ENCODE data around the gene ZNF556.

Gene ZNF556

DNA sequence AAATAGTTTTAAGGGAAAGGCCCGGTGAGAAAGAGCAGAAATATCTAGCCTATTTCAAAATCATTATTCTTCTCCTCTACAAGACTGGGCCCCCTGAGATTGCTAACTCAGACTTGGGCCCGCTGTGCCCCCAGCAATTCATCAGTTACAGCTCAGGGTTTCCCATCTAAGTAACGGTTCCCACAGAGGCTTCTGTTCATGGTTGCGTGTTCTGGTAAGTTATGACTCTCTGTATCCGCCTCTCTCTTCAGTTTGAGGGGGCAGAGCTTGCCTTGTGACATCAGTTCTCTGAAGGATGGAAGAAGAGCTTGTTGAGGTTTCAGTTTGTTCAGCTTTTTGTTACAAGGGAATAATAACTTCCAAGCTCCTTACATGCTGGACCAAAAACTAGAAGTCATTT, 45.2 kb downstream of the ZNF556 start:
- no peak for DNase-seq

DNA sequence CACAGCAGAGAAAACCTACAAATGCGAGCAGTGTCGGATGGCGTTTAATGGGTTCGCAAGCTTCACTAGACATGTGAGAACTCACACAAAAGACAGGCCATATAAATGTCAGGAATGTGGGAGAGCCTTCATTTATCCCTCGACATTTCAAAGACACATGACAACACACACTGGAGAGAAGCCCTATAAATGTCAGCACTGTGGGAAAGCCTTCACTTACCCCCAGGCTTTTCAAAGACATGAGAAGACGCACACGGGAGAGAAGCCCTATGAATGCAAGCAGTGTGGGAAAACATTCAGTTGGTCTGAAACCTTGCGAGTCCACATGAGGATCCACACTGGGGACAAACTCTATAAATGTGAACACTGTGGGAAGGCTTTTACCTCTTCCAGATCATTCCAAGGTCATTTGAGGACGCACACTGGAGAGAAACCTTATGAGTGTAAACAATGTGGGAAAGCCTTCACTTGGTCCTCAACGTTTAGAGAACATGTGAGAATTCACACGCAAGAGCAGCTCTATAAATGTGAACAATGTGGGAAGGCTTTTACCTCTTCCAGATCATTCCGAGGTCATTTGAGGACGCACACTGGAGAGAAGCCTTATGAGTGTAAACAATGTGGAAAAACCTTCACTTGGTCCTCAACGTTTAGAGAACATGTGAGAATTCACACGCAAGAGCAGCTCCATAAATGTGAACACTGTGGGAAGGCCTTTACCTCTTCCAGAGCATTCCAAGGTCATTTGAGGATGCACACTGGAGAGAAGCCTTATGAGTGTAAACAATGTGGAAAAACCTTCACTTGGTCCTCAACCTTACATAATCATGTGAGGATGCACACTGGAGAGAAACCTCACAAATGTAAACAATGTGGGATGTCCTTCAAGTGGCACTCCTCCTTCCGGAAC, 50.4 kb downstream of the ZNF556 start:
- DNase-seq: no peak

DNA sequence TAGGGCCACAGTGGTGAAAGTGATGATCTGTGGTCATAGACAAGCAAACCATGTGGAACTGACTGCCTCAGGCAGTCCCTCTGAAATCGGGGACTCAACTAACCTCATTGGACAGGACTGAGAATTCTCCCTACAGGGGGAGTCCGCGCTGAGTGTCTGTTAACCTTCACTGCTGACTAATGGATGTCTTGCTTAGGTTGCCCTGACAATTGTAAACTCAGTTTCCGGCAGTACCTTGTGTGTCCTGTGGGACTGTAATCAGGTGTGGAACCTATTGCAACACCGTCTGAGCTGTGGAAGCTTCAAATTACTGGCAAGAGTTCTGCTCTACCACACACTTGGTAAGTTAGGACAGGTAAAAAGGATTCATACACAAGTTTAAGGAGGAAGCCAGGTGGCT, 55.9 kb downstream of the ZNF556 start:
- no peak for DNase-seq

DNA sequence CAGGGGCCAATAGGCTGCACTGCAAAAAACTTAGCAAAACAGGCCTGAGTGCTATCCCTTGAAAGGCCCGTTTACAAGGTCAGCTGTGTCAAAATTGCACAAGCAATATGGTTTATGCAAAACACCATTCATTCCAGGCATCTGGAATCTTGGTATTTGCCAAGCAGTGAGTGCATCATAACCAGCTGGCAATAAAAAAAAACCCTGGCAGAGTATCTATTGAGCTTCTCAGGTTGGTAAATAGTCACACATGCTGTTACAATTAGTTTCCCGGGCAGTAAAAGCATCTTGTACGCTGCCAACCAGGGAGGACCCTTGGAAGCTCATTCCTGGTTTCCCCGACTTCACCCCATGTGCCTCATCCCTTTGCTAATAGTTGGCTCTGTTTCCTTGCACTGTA, 56.4 kb downstream of the ZNF556 start:
- DNase-seq: peak; percentile 55

DNA sequence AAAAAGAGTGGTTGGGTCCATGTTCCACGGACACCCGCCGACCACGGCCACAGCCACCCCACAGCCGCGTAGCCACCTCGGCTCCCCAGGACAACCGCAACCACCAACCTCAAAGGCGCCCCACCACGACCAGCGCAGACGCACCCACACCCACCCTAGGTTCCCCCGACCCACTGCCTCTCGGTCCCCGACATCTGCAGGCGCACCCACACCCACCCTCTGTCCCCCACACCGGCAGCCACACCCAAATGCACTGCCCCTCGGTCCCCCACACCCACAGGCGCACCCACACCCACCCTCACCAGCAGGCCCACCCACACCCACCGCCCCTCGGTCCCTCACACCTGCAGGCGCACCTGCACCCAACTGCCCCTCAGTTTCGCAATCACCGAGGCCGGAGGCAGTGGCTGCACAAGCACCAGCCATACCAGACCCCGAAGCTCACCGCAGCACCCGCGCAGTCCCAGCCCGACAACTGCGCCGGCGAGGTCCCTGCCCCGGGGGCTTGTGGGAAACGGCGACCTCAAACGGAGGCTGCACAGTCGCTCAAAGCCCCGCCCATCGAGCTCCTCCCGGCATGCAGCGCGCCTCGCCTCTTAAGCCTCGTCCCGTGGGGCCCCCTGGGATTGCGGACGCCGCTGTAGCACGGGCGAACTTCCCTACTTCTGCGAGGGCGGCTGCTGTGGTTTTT, 59.4 kb downstream of the ZNF556 start:
- no peak for DNase-seq

DNA sequence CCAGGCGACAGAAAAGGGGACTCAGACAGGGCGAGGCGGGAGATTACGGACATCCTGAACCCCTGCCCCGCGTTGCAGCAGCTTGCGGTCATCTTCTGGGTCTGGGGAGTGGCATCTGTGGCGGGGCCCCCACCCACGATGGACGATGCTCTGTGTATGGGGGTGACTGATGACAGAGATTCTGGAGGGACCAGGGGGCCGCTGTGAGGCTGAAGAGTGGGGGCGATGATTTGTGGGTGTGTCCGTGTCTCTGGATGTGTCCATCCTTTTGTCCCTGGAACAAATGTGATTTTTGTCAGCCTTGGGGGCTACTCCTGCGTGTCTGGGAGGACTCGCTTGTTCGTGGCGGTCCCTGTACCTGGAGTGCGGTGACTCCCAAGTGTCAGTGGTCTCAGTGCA, 59.9 kb downstream of the ZNF556 start:
- no peak for DNase-seq
